Panc1 (cell line): ENCODE results near the gene ABCG2.

Experiments
- CTCF ChIP-seq: fragments of 450-650 bp; IDR thresholded peaks from 2 replicates; pipeline ENCODE4 v1.5.1; 2017; ENCODE audit warnings: mild to moderate bottlenecking
- TCF7L2 ChIP-seq: IDR thresholded peaks from 2 replicates; pipeline ENCODE4 v1.6.1; 2011; ENCODE audit warnings: mild to moderate bottlenecking, low read depth, low read length, inconsistent platforms

GRCh38 chr4:88101165-88101564, 57.3 kb downstream of the ABCG2 start:
- no peak for TF ChIP-seq TCF7L2
- no peak for TF ChIP-seq CTCF
